NK-92 treated with Interleukin-12 subunit alpha and Interleukin-12 subunit beta, amount 100 ng/mL, for 24 hours (cell line): Measurements from ENCODE around the gene VASN.
A peak's percentile ranks its signal among the peaks of the same experiment; 100 is the strongest.
"Not testable (repeated sequence)": the region's sequence is repeated elsewhere in the genome, so short reads cannot be mapped to it uniquely, and the experiment has no call there.

ENCODE experiments used
- DNase-seq: peaks from one replicate; lab custom pipeline; 2025; lab: John Stamatoyannopoulos, UW

Gene VASN

DNA sequence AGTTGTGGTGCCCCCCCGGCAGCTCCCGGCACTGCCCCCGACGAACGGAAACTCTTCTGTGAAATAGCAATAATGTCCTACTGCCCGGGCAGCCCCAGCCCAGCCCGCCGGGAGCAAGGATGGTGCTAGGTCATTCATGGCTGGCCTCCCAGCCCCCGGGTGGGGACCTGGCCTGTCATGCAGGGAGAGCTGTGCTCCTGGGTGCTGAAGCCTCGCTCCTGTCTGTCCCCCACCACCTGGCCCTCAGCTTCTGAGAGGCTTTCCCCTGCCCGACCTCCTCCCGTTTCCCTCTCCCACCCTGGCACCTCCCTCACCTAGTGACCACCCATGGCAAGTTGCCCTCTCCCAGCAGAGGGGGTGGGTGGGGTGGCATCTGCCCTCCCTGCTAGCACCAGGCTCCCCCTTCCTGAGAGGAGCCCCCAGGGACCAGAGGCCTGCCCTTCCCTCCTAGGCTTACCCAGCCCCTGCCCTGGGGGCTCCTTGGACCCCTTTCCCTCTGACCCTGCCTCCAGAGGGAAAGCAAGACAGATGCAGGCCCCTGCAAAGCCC is 34.0 kb upstream of the VASN start:
- DNase-seq = no peak

DNA sequence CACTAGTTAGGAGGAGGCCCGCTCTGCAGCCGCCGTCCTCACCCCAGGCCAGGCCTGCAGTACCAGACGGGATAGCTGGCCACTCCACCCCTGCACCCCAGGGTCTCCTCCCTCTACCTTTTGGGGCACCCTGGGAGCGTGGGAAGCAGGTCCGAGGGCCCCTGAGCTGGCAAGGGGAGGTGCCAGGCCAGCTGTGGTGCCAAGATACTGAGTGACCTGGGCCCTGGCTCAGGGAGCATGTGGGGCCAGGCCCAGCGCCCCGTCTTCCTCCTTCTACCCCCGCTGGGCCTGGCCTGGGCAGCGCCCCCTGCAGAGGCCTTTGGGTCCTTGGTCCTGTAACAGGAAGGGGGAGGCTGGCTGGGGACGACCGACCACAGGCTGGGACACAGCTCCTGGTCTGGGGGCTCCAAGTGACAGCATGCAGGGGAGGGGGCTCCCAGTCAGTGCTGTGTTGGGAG is 33.5 kb upstream of the VASN start:
- DNase-seq = no peak

GRCh38 chr16:4338712-4339299 is 32.8 kb upstream of the VASN start:
- DNase-seq = no peak

- no peak for DNase-seq
Observed at GRCh38 chr16:4339455-4339854, 32.2 kb upstream of the VASN start.

- DNase-seq = no peak
Observed at GRCh38 chr16:4339909-4340308, 31.7 kb upstream of the VASN start.

GRCh38 chr16:4340443-4340842 is 31.2 kb upstream of the VASN start:
- DNase-seq = no peak

DNA sequence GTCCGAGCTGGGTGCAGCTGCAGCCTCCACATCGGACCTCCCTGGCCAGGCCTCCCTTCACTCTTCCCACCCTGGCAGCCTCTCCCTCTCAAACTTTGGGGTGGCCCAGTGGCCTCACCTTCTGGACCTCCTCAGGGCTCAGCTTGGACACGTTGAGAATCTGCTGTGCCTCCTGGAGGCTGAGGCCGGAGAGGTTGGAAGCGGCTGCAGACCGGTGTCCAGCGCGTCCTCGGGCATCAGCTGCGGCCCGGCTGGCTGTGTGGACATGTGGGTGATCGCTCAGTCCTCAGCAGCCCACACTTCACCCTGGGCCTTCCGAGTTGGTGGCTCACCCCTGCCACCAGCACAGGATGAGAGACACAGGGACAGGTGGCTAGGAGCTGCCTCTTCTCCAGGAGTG is 30.4 kb upstream of the VASN start:
- no peak for DNase-seq

- DNase-seq = no peak
Observed at GRCh38 chr16:4342866-4343744, 28.5 kb upstream of the VASN start.

DNA sequence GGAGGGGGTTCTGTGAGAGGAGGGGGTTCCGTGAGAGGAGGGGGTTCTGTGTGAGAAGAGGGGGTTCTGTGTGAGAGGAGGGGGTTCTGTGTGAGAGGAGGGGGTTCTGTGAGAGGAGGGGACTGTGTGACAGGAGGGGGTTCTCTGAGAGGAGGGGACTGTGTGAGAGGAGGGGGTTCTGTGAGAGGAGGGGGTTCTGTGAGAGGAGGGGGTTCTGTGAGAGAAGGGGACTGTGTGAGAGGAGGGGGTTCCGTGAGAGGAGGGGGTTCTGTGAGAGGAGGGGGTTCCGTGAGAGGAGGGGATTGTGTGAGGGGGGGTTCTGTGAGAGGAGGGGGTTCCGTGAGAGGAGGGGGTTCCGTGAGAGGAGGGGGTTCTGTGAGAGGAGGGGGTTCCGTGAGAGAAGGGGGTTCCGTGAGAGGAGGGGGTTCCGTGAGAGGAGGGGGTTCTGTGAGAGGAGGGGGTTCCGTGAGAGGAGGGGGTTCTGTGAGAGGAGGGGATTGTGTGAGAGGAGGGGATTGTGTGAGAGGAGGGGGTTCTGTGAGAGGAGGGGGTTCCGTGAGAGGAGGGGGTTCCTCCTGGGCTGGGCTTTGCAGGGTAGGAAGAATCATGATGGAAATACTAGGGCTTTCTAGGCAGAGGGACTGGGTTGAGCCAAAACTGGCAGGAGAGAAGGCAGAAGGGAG is 27.2 kb upstream of the VASN start:
- DNase-seq = not testable (repeated sequence)

- DNase-seq = no peak
Observed at GRCh38 chr16:4344983-4345835, 26.4 kb upstream of the VASN start.

GRCh38 chr16:4345836-4346781 is 25.5 kb upstream of the VASN start:
- DNase-seq = no peak

DNA sequence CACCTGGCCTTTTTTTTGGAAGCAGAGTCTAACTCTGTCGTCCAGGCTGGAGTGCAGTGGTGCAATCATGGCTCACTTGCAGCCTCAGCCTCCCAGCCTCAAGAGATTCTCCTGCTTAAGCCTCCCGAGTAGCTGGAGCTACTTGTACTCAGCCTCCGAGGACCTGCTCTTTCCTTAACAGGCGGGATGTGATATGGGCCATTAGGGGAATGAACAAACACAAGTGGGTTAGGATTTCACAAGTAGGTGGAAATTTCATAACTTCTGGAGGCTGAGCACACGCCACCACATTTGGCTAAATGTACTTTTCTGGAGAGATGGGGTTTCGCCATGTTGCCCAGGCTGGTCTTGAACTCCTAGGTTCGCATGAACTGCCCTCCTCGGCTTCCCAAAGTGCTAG is 24.6 kb upstream of the VASN start:
- DNase-seq = no peak

GRCh38 chr16:4347765-4348509 is 23.7 kb upstream of the VASN start:
- DNase-seq = no peak

GRCh38 chr16:4349332-4349731 is 22.3 kb upstream of the VASN start:
- no peak for DNase-seq

- DNase-seq = no peak
Observed at GRCh38 chr16:4350365-4350786, 21.3 kb upstream of the VASN start.

GRCh38 chr16:4350787-4351659 is 20.6 kb upstream of the VASN start, which contains the start of gene PAM16:
TSS of gene PAM16 (minus strand) at chr16:4351321. CDS start at chr16:4351234, 87 bp downstream.
- peak; percentile 98 for DNase-seq

DNA sequence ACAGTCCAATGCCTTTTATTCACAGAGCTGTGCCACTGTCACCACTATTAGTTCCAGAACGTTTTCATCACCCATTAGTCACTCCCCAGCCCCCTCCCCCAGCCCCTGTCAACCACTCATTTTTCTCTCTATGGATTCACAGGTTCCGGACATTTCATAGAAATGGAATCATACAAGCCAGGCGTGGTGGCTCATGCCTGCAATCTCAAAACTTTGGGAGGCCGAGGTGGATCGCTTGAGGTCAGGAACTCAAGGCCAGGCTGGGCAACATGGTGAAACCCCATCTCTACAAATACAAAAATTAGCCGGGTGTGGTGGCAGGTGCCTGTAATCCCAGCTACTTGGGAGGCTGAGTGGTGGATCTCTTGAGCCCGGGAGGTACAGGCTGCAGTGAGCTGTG is 19.8 kb upstream of the VASN start:
- DNase-seq = no peak

- DNase-seq = no peak
Observed at GRCh38 chr16:4352843-4353242, 18.8 kb upstream of the VASN start.

DNA sequence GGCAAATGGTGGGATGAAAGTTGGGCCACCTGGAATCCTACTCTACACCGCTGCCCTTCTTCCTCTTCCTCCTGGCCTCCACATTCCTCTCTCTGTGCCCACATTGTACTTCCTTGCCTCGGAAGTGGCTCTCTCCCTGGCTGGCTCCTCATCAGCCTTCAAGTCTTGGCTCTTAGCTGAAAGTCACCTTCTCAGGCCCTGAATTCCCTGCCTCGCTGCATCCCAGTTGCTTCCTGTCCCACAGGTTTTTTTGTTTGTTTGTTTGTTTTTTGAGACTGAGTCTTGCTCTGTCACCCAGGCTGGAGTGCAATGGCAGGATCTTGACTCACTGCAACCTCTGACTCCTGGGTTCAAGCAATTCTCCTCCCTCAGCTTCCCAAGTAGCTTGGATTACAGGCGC is 18.0 kb upstream of the VASN start:
- DNase-seq = no peak
